DND-41 (cell line): Measurements from ENCODE around the gene UBE2H.

Experiments
- EZH2 ChIP-seq: IDR thresholded peaks from 3 replicates; pipeline ENCODE4 v1.6.1; 2012; ENCODE audit warnings: borderline replicate concordance, low read depth, mild to moderate bottlenecking, moderate library complexity, low read length, inconsistent platforms; ENCODE audit not compliant: severe bottlenecking
- TF ChIP-seq, protein P1 (sequence below): IDR thresholded peaks from 2 replicates; pipeline ENCODE4 v1.5.1; 2012; ENCODE audit warnings: borderline replicate concordance, low read length, moderate library complexity, mild to moderate bottlenecking; ENCODE audit not compliant: poor library complexity, severe bottlenecking; ENCODE audit errors: extremely low read depth

DNA sequence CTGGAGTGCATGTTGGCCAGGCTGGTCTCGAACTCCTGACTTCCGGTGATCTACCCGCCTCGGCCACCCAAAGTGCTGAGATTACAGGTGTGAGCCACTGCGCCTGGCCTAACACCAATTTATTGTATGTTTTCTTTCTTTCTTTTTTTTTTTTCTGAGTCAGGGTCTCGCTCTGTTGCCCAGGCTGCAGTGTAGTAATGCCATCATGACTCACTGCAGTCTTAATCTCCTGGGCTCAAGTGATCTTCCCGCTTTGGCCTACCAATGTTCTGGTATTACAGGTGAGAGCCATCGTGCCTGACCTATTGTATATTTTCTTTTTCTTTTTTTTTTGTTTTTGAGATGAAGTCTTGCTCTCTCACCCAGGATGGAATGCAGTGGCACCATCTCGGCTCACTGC, 33.8 kb upstream of the UBE2H start:
- TF ChIP-seq, protein P1, sequence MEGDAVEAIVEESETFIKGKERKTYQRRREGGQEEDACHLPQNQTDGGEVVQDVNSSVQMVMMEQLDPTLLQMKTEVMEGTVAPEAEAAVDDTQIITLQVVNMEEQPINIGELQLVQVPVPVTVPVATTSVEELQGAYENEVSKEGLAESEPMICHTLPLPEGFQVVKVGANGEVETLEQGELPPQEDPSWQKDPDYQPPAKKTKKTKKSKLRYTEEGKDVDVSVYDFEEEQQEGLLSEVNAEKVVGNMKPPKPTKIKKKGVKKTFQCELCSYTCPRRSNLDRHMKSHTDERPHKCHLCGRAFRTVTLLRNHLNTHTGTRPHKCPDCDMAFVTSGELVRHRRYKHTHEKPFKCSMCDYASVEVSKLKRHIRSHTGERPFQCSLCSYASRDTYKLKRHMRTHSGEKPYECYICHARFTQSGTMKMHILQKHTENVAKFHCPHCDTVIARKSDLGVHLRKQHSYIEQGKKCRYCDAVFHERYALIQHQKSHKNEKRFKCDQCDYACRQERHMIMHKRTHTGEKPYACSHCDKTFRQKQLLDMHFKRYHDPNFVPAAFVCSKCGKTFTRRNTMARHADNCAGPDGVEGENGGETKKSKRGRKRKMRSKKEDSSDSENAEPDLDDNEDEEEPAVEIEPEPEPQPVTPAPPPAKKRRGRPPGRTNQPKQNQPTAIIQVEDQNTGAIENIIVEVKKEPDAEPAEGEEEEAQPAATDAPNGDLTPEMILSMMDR, result no peak
- TF ChIP-seq EZH2, result no peak
